GM19238 (cell line): Measurements from ENCODE around the gene CCDC33.

Source experiments
- DNase-seq: peaks from one replicate; pipeline ENCODE4 v3.0.0; 2011; ENCODE audit warnings: low spot score; ENCODE audit not compliant: insufficient read length

CCDC33 gene

GRCh38 chr15:74380361-74381189 lies 144.4 kb downstream of the CCDC33 start:
- no peak for DNase-seq

GRCh38 chr15:74381190-74381453 lies 145.0 kb downstream of the CCDC33 start:
- no peak for DNase-seq

- DNase-seq, result no peak
These were observed 145.4 kb downstream of the CCDC33 start for GRCh38 chr15:74381481-74381880.

GRCh38 chr15:74382004-74382816 lies 146.1 kb downstream of the CCDC33 start:
- peak; percentile 80 for DNase-seq

- DNase-seq, result no peak
These were observed 147.2 kb downstream of the CCDC33 start for GRCh38 chr15:74383286-74383685.

- peak; percentile 80 for DNase-seq
These were observed 147.8 kb downstream of the CCDC33 start for GRCh38 chr15:74383695-74384565.

GRCh38 chr15:74384566-74384880 lies 148.4 kb downstream of the CCDC33 start:
- no peak for DNase-seq

- DNase-seq, result peak; percentile 82
These were observed 148.9 kb downstream of the CCDC33 start for GRCh38 chr15:74384881-74385643.

GRCh38 chr15:74385733-74386132 lies 149.6 kb downstream of the CCDC33 start:
- no peak for DNase-seq
